ENCODE results near the gene DCAF6. TPM values are rescaled to one million over a fixed set of nuclear protein-coding genes. Genes with fewer than 3 reads are reported as not detected.

Gene DCAF6
- total RNA-seq, 1 experiment from 2014 or later = 41.9 TPM

- DNase-seq = peak; percentile 74 to 79
- Mint-ChIP-seq H3K9me3 (ENCODE audit: unreplicated experiment) (no peaks in the 10 kb centered on the region), H3K27me3 (ENCODE audit: insufficient read depth, unreplicated experiment) (no peaks in the 10 kb centered on the region), H3K4me1 (ENCODE audit: low read depth, unreplicated experiment) (peaks cover 6% of the 10 kb centered on the region), H3K4me3 (ENCODE audit: unreplicated experiment) (peak within 1 kb of the TSS; percentile 82), H3K27ac (ENCODE audit: unreplicated experiment) (peak within 1 kb of the TSS; percentile 86), H3K36me3 (ENCODE audit: insufficient read depth, unreplicated experiment) (peaks cover 20% of the 10 kb centered on the region)
- H3K4me1 ChIP-seq = peaks cover 15% of the 10 kb centered on the region; the same call in 1 of the 2 replicates
- 0 out of 2 replicates have a peak, but pooled peaks cover 1% of the 10 kb centered on the region for H3K36me3 ChIP-seq (ENCODE audit: control insufficient read depth, insufficient read depth, low read length)
- BruUV-seq (replicated peaks) = no TSS peak
- H3K4me3 ChIP-seq (ENCODE audit: low read depth, low read length) = peak within 1 kb of the TSS; percentile 66
- ChIA-PET CTCF (interaction anchor here (0.6 to 3.4 kb wide), 5 partner anchors 9 to 717 kb away, joined by 3 to 15 read pairs (median 6); partner anchors contain the start of gene POU2F1), POLR2A (interaction anchor here (0.6 to 1.9 kb wide), 7 partner anchors 9 to 289 kb away, joined by 3 to 19 read pairs (median 4); partner anchors contain the start of gene SFT2D2)
- intact Hi-C loops (cut with micrococcal nuclease; ENCODE audit: unreplicated experiment) = loop anchor here (1.0 to 10.0 kb wide), 5 partner anchors 10 to 716 kb away; partner anchors contain the start of gene POU2F1
- no peaks in the 10 kb centered on the region for H3K9me3 ChIP-seq
- TF ChIP-seq CTCF (IDR thresholded peaks at IDR 0.05; ENCODE audit: insufficient read depth in 1 of 2, low read depth in 1 of 2, low read length in 1 of 2, severe bottlenecking in 1 of 2, unreplicated experiment in 1 of 2) = no peak
- no peaks in the 10 kb centered on the region for H3K27me3 ChIP-seq (replicated peaks; ENCODE audit: control insufficient read depth, insufficient read depth, low read length)
Observed at GRCh38 chr1:167936930-167937708, 636 bp downstream of the DCAF6 start, which contains the start of gene MPC2. Gene MPC2, minus strand, starts transcription at chr1:167937072. Its CDS starts 1,231 bp downstream, at chr1:167935841.

GRCh38 chr1:167937709-167938010 lies 1.2 kb downstream of the DCAF6 start:
- TF ChIP-seq CTCF (IDR thresholded peaks at IDR 0.05; ENCODE audit: insufficient read depth in 1 of 2, low read depth in 1 of 2, low read length in 1 of 2, severe bottlenecking in 1 of 2, unreplicated experiment in 1 of 2) = no peak
- no TSS peak for BruUV-seq (replicated peaks)
- intact Hi-C loops (cut with micrococcal nuclease; ENCODE audit: unreplicated experiment) = loop anchor here (2.0 to 10.0 kb wide), 4 partner anchors 145 to 717 kb away; partner anchors contain the start of gene POU2F1
- Mint-ChIP-seq H3K27me3 (ENCODE audit: insufficient read depth, unreplicated experiment) (no peaks in the 10 kb centered on the region), H3K9me3 (ENCODE audit: unreplicated experiment) (no peaks in the 10 kb centered on the region), H3K27ac (ENCODE audit: unreplicated experiment) (peak overlapping the region; percentile 86), H3K36me3 (ENCODE audit: insufficient read depth, unreplicated experiment) (peaks cover 23% of the 10 kb centered on the region), H3K4me3 (ENCODE audit: unreplicated experiment) (peak overlapping the region; percentile 82), H3K4me1 (ENCODE audit: low read depth, unreplicated experiment) (peaks cover 6% of the 10 kb centered on the region)
- H3K36me3 ChIP-seq (ENCODE audit: control insufficient read depth, insufficient read depth, low read length) = 0 out of 2 replicates have a peak, but pooled peaks cover 1% of the 10 kb centered on the region
- ChIA-PET POLR2A (interaction anchor here (0.7 to 0.8 kb wide), 2 partner anchors 9 to 11 kb away, joined by 4 read pairs; no protein-coding TSS in a partner anchor), CTCF (interaction anchor here (2.3 to 3.4 kb wide), 2 partner anchors 11 to 145 kb away, joined by 6 to 15 read pairs; no protein-coding TSS in a partner anchor)
- no peaks in the 10 kb centered on the region for H3K9me3 ChIP-seq
- H3K4me1 ChIP-seq = peaks cover 15% of the 10 kb centered on the region; the same call in 1 of the 2 replicates
- no peak for DNase-seq
- no peaks in the 10 kb centered on the region for H3K27me3 ChIP-seq (replicated peaks; ENCODE audit: control insufficient read depth, insufficient read depth, low read length)
- H3K4me3 ChIP-seq (ENCODE audit: low read depth, low read length) = peak overlapping the region; percentile 65

GRCh38 chr1:167938080-167938636 lies 1.7 kb downstream of the DCAF6 start:
- Mint-ChIP-seq H3K27ac (ENCODE audit: unreplicated experiment) (peak overlapping the region; percentile 86), H3K4me3 (ENCODE audit: unreplicated experiment) (peak overlapping the region; percentile 82), H3K4me1 (ENCODE audit: low read depth, unreplicated experiment) (peaks cover 6% of the 10 kb centered on the region), H3K9me3 (ENCODE audit: unreplicated experiment) (no peaks in the 10 kb centered on the region), H3K27me3 (ENCODE audit: insufficient read depth, unreplicated experiment) (no peaks in the 10 kb centered on the region), H3K36me3 (ENCODE audit: insufficient read depth, unreplicated experiment) (peaks cover 25% of the 10 kb centered on the region)
- H3K36me3 ChIP-seq (ENCODE audit: control insufficient read depth, insufficient read depth, low read length) = 0 out of 2 replicates have a peak, but pooled peaks cover 1% of the 10 kb centered on the region
- no peak for DNase-seq
- intact Hi-C loops (cut with micrococcal nuclease; ENCODE audit: unreplicated experiment) = loop anchor here (5.0 to 10.0 kb wide), 2 partner anchors 144 to 207 kb away; no protein-coding TSS in a partner anchor
- peak overlapping the region; percentile 65 for H3K4me3 ChIP-seq (ENCODE audit: low read depth, low read length)
- ChIA-PET CTCF (no interaction called here), POLR2A (no interaction called here)
- TF ChIP-seq CTCF (IDR thresholded peaks at IDR 0.05; ENCODE audit: insufficient read depth in 1 of 2, low read depth in 1 of 2, low read length in 1 of 2, severe bottlenecking in 1 of 2, unreplicated experiment in 1 of 2) = no peak
- peaks cover 15% of the 10 kb centered on the region; the same call in 1 of the 2 replicates for H3K4me1 ChIP-seq
- TSS peak; percentile 43 for BruUV-seq (replicated peaks)
- H3K27me3 ChIP-seq (replicated peaks; ENCODE audit: control insufficient read depth, insufficient read depth, low read length) = no peaks in the 10 kb centered on the region
- H3K9me3 ChIP-seq = no peaks in the 10 kb centered on the region
